GM21717 (cell line): Measurements from ENCODE around the gene DNMT3A.
"Not testable (repeated sequence)": the region's sequence is repeated elsewhere in the genome, so short reads cannot be mapped to it uniquely, and the experiment has no call there.

Source experiments
- ATAC-seq: cut with Tn5 transposase; IDR thresholded peaks from one replicate; pipeline ENCODE4 v1.9.1; 2021; ENCODE audit warnings: mild to moderate bottlenecking, moderate library complexity; ENCODE audit not compliant: unreplicated experiment

Gene DNMT3A

GRCh38 chr2:25286723-25287483 is 54.8 kb downstream of the DNMT3A start:
- no peak for ATAC-seq

DNA sequence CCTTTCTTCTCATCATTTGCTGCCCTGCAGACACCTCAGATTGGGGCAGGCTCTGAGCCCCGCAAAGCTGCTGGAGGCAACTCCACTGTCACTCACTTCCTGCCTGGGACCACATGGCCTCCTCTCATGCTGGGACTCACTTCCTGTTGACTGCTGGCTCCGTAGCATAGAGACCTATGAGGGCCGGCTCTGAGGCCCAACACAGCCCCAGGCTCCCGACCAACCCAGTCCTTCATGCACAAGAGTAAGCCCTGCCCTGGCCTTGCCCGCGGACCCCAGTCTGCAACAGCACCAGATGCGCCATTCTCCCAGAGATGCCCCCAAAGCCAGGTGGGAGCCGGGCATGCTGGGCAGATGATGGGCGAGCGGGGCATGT is 55.7 kb downstream of the DNMT3A start:
- ATAC-seq: peak; percentile 54

GRCh38 chr2:25285265-25286024 is 56.3 kb downstream of the DNMT3A start:
- no peak for ATAC-seq

- no peak for ATAC-seq
These were observed 57.0 kb downstream of the DNMT3A start for GRCh38 chr2:25284756-25285155.

- ATAC-seq: no peak
These were observed 57.8 kb downstream of the DNMT3A start for GRCh38 chr2:25283921-25284320.

DNA sequence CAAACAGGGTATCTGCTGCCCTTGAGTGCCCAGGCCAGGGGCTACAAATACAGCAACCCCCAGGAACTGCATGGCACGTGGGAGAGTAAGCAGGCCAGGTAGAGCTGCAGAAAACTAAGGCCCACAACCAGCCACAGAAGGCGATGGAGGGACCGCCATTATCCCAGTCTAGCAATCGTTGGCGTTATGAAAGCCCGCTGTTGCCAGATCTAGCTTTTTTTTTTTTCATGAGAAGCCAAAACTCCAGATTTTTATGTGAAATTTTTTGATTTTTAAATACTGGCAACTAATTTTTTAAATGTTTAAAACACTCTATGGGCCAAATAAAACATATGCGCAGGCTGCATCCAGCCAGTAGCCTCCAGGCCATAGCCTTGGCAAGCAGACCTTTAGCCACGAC is 59.8 kb downstream of the DNMT3A start:
- ATAC-seq: no peak

DNA sequence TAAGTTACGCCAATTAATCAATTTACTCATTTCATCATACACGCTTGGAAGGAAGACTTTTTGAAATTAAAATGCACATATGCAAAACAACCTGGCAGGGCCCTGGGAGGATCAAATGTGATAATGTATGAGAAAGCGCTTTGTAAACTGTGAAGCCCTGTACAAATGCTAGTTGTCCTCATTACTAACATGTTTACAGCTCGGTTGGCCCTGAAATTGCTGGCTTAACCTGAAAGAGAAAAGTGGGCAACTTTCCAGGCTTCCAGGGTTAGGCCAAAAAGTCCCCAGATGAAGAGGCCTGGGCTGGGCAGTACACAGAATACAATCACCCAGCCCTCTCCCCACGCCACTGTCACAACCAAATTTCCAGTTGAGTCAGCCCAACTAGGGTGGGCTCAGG is 60.2 kb downstream of the DNMT3A start:
- ATAC-seq: no peak

DNA sequence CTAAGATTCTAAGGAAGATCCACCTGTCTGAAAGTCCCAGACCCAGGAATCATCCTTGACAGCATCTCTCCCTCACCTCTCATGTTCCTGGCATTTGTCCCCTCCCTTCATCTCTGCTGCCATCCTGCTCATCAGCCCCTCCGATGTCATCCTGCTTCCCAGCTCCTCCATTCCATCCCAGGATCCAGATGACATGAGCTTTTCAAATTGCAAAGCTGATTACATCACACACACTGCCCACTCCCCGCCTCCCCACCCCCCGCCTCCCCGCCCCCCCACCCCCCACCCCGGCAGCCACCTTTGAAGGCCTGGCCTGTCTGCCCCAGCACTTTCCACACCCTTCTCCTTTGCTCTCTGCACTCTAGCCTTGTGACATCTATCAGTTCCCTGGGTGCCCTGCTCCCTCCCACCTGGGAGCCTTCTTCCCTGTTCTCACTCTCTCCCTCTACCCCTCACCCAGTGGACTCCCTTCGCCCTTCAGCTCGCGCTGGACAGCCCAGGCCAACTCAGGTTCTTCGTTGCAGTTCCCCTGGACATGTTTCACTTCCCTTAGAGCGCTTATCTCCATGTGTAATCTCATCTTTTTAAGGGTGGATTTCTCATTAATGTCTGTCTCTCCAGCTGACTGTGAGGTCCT is 61.6 kb downstream of the DNMT3A start:
- ATAC-seq: no peak

GRCh38 chr2:25279091-25279651 is 62.6 kb downstream of the DNMT3A start:
- ATAC-seq: peak; percentile 59

DNA sequence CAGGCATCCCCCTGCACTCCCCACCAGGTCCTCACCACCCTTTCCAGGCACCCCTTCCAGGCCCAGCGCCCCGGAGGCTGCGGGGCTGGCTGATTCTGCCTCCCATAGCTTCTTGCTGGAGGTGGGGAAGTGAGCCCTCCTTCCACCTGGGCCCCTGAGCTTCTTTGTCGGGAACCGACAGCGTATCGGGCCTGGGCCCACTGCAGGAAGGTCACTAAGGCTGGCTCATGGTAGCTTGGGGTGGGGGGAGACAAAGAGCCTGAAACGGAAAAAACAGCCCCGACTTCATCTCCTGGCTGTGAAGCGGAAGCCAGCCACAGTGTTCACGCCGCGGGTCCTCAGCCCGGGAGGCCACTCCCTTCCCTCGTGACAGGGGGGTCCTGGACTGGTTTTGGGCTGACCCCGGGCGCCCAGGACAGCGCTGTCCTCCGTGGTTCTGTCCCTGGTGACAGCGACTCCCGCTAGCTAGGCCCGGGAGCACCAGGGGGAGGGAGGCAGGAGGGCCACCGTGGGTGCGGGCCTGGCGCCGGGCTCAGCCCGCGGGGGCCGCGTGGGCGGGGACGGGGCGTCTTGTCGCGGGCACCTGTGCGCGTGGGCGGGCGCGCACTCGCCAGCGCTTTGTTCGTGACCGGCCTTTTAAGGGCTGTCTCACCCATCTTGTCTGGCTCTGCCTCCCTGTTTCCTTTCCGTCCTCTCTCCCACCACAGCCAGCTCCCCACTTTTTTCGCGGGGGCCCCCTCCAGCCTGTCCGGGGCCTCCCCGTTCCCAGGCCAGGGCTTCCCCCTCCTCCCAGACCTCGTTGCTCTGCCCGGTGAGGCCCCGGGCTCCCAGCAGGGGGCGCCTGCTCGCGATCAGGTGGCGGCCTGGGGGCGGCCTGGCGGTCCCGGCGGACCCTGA is 64.9 kb downstream of the DNMT3A start:
- ATAC-seq: no peak

- ATAC-seq: no peak
These were observed 66.2 kb downstream of the DNMT3A start for GRCh38 chr2:25275575-25275965.

- no peak for ATAC-seq
These were observed 66.7 kb downstream of the DNMT3A start for GRCh38 chr2:25274868-25275574.

DNA sequence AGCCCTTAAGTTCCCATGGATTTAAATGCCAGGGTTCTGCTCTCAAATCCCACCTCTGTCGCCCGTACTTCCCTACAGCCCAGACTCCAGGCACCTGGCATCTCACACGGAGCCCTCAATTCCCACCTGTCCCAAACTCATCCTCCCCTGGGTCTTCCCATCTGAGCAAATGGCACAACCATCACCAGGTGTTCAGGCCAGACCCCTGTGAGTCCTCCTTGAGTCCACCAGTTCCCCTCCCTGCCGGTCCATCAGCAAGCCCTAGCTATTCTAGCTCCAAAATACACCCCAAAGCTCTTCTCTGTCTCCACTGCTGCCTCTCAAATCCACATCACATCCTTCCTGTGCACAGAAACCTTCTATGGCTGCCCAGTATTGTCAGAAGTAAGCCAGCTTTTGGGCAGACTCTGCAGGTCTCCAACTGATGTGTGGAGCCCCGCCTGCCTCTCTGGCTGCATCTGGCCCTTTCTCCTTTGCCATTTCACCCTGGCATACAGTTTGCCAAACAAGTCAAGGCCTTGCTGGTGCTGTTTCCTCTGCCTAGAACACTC is 67.7 kb downstream of the DNMT3A start:
- no peak for ATAC-seq

- not testable (repeated sequence) for ATAC-seq
These were observed 69.0 kb downstream of the DNMT3A start for GRCh38 chr2:25272705-25273104.

- no peak for ATAC-seq
These were observed 71.7 kb downstream of the DNMT3A start for GRCh38 chr2:25270061-25270460.

GRCh38 chr2:25269233-25269632 is 72.5 kb downstream of the DNMT3A start:
- no peak for ATAC-seq

DNA sequence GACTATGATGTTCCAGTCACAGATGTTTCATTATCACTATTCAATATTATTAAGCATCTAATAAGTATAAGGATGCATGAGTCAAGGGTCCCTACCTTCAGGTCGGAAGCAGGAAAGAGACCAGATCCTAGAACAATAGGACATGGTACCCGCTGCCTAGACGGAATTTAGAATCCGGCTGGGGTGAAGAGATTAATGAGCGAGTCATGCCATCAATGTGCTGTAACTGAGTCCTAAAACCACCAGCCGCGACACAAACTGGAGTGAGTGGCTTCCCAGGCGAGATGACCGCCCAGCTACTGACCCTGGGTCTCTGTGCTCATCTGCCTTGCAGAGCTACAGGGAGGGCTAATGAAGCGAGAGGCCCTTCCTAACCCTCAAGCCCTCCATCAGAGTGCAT is 73.6 kb downstream of the DNMT3A start:
- ATAC-seq: no peak

- no peak for ATAC-seq
These were observed 75.3 kb downstream of the DNMT3A start for GRCh38 chr2:25266399-25266798.

DNA sequence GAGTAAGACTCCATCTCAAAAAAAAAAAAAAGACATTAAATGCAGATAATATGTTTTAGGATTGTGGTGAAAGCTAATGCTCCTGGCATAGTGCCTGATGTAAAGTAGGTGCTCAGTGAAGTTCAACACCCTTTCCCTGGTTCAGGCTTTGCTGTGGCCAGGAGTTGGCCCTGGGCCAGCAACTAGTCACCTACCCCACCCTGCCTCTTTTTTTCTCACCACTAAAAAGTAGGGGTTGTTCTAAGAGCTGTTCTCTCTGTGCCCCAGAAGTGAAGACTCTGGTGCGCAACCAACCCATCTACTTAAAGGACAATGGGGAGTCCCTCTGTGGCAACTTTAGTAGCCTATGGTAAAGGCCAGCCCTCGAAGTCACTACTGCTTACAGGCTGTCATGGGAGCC is 75.9 kb downstream of the DNMT3A start:
- ATAC-seq: no peak

- no peak for ATAC-seq
These were observed 76.7 kb downstream of the DNMT3A start for GRCh38 chr2:25265001-25265400.
